Measurements from ENCODE around the gene DGKK. TPM values are rescaled to one million over a fixed set of nuclear protein-coding genes. Genes with fewer than 3 reads are reported as not detected.

DGKK gene
- total RNA-seq, 4 donors from 2014 or later = not detected

- Histone ChIP-seq H3K4me1 (no peaks in the 10 kb centered on the region), H3K9me3 (no peaks in the 10 kb centered on the region), H3K4me3 (no peak overlapping the region), H3K36me3 (no peaks in the 10 kb centered on the region), H3K27ac (no peak overlapping the region), H3K27me3 (no peaks in the 10 kb centered on the region)
- DNase-seq (ENCODE audit: low spot score in 2 of 2) = no peak
- no peak for TF ChIP-seq POLR2AphosphoS5 (IDR thresholded peaks at IDR 0.05)
- TF ChIP-seq EP300 (IDR thresholded peaks at IDR 0.05) = no peak
- no peak for TF ChIP-seq CTCF (IDR thresholded peaks at IDR 0.05)
- TF ChIP-seq POLR2A (IDR thresholded peaks at IDR 0.05) = no peak
- 8% methylated on average over 1 of the region's 1 CpG for WGBS
Measured at GRCh38 chrX:50459615-50460014, 11.0 kb downstream of the DGKK start.

GRCh38 chrX:50458483-50458882 is 12.1 kb downstream of the DGKK start:
- Histone ChIP-seq H3K27ac (no peak overlapping the region), H3K4me3 (no peak overlapping the region), H3K36me3 (no peaks in the 10 kb centered on the region), H3K27me3 (no peaks in the 10 kb centered on the region), H3K4me1 (no peaks in the 10 kb centered on the region), H3K9me3 (no peaks in the 10 kb centered on the region)
- no peak for DNase-seq (ENCODE audit: low spot score in 2 of 2)
- WGBS = 70% methylated on average over 3 of the region's 3 CpGs
- no peak for TF ChIP-seq EP300 (IDR thresholded peaks at IDR 0.05)
- no peak for TF ChIP-seq POLR2AphosphoS5 (IDR thresholded peaks at IDR 0.05)
- no peak for TF ChIP-seq POLR2A (IDR thresholded peaks at IDR 0.05)
- TF ChIP-seq CTCF (IDR thresholded peaks at IDR 0.05) = no peak

- H3K36me3 ChIP-seq = no peaks in the 10 kb centered on the region
- TF ChIP-seq EP300 (IDR thresholded peaks at IDR 0.05) (no peak), CTCF (IDR thresholded peaks at IDR 0.05) (no peak), POLR2A (IDR thresholded peaks at IDR 0.05) (no peak), POLR2AphosphoS5 (IDR thresholded peaks at IDR 0.05) (no peak)
- WGBS = 75% methylated on average over 6 of the region's 6 CpGs
- H3K27ac ChIP-seq = no peak overlapping the region
- no peaks in the 10 kb centered on the region for H3K9me3 ChIP-seq
- no peak for DNase-seq (ENCODE audit: low spot score in 2 of 2)
- no peaks in the 10 kb centered on the region for H3K4me1 ChIP-seq
- no peak overlapping the region for H3K4me3 ChIP-seq
- H3K27me3 ChIP-seq = no peaks in the 10 kb centered on the region
Measured at GRCh38 chrX:50456712-50457484, 13.7 kb downstream of the DGKK start.

- no peaks in the 10 kb centered on the region for H3K4me1 ChIP-seq
- no peaks in the 10 kb centered on the region for H3K27me3 ChIP-seq
- H3K9me3 ChIP-seq = no peaks in the 10 kb centered on the region
- H3K36me3 ChIP-seq = no peaks in the 10 kb centered on the region
- DNase-seq (ENCODE audit: low spot score in 2 of 2) = no peak
- H3K27ac ChIP-seq = no peak overlapping the region
- TF ChIP-seq EP300 (IDR thresholded peaks at IDR 0.05) (no peak), POLR2AphosphoS5 (IDR thresholded peaks at IDR 0.05) (no peak), POLR2A (IDR thresholded peaks at IDR 0.05) (no peak), CTCF (IDR thresholded peaks at IDR 0.05) (no peak)
- H3K4me3 ChIP-seq = no peak overlapping the region
Measured at GRCh38 chrX:50452782-50453181, 17.8 kb downstream of the DGKK start.

GRCh38 chrX:50450324-50450723 is 20.3 kb downstream of the DGKK start:
- no peaks in the 10 kb centered on the region for H3K9me3 ChIP-seq
- H3K4me3 ChIP-seq = no peak overlapping the region
- no peak for DNase-seq (ENCODE audit: low spot score in 2 of 2)
- TF ChIP-seq POLR2AphosphoS5 (IDR thresholded peaks at IDR 0.05) = no peak
- no peaks in the 10 kb centered on the region for H3K27me3 ChIP-seq
- H3K27ac ChIP-seq = no peak overlapping the region
- WGBS = 75% methylated on average over 1 of the region's 1 CpG
- H3K4me1 ChIP-seq = no peaks in the 10 kb centered on the region
- no peaks in the 10 kb centered on the region for H3K36me3 ChIP-seq

GRCh38 chrX:50448565-50448964 is 22.1 kb downstream of the DGKK start:
- DNase-seq (ENCODE audit: low spot score in 2 of 2) = no peak
- Histone ChIP-seq H3K36me3 (no peaks in the 10 kb centered on the region), H3K4me3 (no peak overlapping the region), H3K27me3 (no peaks in the 10 kb centered on the region), H3K4me1 (no peaks in the 10 kb centered on the region), H3K9me3 (no peaks in the 10 kb centered on the region), H3K27ac (no peak overlapping the region)
- 62% methylated on average over 2 of the region's 2 CpGs for WGBS
- TF ChIP-seq CTCF (IDR thresholded peaks at IDR 0.05) (no peak), POLR2A (IDR thresholded peaks at IDR 0.05) (no peak), EP300 (IDR thresholded peaks at IDR 0.05) (no peak), POLR2AphosphoS5 (IDR thresholded peaks at IDR 0.05) (no peak)
